HG02840 (cell line): Measurements from ENCODE around the gene ANKK1.

Source experiments
- ATAC-seq: cut with Tn5 transposase; IDR thresholded peaks from one replicate; pipeline ENCODE4 v1.9.1; 2021; ENCODE audit warnings: mild to moderate bottlenecking, moderate library complexity, moderate number of reproducible peaks; ENCODE audit not compliant: unreplicated experiment, low FRiP score

ANKK1 gene

GRCh38 chr11:113407163-113407562 is 19.6 kb downstream of the ANKK1 start:
- ATAC-seq = no peak

GRCh38 chr11:113408206-113408605 is 20.6 kb downstream of the ANKK1 start:
- no peak for ATAC-seq

- no peak for ATAC-seq
Measured at GRCh38 chr11:113408887-113409286, 21.3 kb downstream of the ANKK1 start.

- no peak for ATAC-seq
Measured at GRCh38 chr11:113409526-113409925, 21.9 kb downstream of the ANKK1 start.

- ATAC-seq = no peak
Measured at GRCh38 chr11:113410414-113411135, 23.0 kb downstream of the ANKK1 start.

- no peak for ATAC-seq
Measured at GRCh38 chr11:113411536-113411935, 24.0 kb downstream of the ANKK1 start.

GRCh38 chr11:113412675-113413074 is 25.1 kb downstream of the ANKK1 start:
- ATAC-seq = no peak

- ATAC-seq = no peak
Measured at GRCh38 chr11:113415343-113415742, 27.8 kb downstream of the ANKK1 start.

- ATAC-seq = no peak
Measured at GRCh38 chr11:113417428-113417827, 29.8 kb downstream of the ANKK1 start.

- no peak for ATAC-seq
Measured at GRCh38 chr11:113419454-113420003, 31.9 kb downstream of the ANKK1 start.

- no peak for ATAC-seq
Measured at GRCh38 chr11:113420808-113421207, 33.2 kb downstream of the ANKK1 start.

GRCh38 chr11:113426686-113427085 is 39.1 kb downstream of the ANKK1 start:
- ATAC-seq = no peak

GRCh38 chr11:113431746-113432145 is 44.2 kb downstream of the ANKK1 start:
- no peak for ATAC-seq

GRCh38 chr11:113435190-113435968 is 47.8 kb downstream of the ANKK1 start:
- no peak for ATAC-seq

- ATAC-seq = no peak
Measured at GRCh38 chr11:113436672-113437252, 49.2 kb downstream of the ANKK1 start.

- no peak for ATAC-seq
Measured at GRCh38 chr11:113440816-113441215, 53.2 kb downstream of the ANKK1 start.

GRCh38 chr11:113444502-113445123 is 57.0 kb downstream of the ANKK1 start:
- no peak for ATAC-seq

- ATAC-seq = no peak
Measured at GRCh38 chr11:113446112-113446511, 58.5 kb downstream of the ANKK1 start.

- no peak for ATAC-seq
Measured at GRCh38 chr11:113446938-113447337, 59.4 kb downstream of the ANKK1 start.

GRCh38 chr11:113447621-113448315 is 60.2 kb downstream of the ANKK1 start:
- ATAC-seq = no peak
